ENCODE measurements around the gene PFDN1. TPM values are rescaled to one million over a fixed set of nuclear protein-coding genes. Genes with fewer than 3 reads are reported as not detected.

The PFDN1 gene
- total and polyA plus RNA-seq, 2 experiments from 2014 or later: 119 to 256 TPM

DNA sequence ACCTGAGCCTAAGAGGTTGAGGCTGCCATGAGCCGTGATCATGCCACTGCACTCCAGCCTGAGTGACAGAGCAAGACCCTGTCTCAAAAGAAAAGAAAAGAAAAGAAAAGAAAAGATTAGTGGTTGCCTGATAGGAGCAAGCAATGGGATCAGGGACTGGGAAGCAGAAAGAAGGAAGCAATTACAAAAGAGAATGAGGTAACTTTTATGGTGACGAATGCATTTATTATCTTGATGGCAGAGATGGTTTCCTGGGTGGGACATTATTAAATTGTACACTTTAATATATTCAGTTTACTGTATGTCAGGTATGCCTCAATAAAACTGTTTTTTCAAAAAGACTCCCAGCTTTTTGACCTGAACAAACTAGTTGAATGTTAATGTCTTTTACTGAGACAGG, 7.5 kb upstream of the PFDN1 start (continued):
- TF ChIP-seq, protein P1, sequence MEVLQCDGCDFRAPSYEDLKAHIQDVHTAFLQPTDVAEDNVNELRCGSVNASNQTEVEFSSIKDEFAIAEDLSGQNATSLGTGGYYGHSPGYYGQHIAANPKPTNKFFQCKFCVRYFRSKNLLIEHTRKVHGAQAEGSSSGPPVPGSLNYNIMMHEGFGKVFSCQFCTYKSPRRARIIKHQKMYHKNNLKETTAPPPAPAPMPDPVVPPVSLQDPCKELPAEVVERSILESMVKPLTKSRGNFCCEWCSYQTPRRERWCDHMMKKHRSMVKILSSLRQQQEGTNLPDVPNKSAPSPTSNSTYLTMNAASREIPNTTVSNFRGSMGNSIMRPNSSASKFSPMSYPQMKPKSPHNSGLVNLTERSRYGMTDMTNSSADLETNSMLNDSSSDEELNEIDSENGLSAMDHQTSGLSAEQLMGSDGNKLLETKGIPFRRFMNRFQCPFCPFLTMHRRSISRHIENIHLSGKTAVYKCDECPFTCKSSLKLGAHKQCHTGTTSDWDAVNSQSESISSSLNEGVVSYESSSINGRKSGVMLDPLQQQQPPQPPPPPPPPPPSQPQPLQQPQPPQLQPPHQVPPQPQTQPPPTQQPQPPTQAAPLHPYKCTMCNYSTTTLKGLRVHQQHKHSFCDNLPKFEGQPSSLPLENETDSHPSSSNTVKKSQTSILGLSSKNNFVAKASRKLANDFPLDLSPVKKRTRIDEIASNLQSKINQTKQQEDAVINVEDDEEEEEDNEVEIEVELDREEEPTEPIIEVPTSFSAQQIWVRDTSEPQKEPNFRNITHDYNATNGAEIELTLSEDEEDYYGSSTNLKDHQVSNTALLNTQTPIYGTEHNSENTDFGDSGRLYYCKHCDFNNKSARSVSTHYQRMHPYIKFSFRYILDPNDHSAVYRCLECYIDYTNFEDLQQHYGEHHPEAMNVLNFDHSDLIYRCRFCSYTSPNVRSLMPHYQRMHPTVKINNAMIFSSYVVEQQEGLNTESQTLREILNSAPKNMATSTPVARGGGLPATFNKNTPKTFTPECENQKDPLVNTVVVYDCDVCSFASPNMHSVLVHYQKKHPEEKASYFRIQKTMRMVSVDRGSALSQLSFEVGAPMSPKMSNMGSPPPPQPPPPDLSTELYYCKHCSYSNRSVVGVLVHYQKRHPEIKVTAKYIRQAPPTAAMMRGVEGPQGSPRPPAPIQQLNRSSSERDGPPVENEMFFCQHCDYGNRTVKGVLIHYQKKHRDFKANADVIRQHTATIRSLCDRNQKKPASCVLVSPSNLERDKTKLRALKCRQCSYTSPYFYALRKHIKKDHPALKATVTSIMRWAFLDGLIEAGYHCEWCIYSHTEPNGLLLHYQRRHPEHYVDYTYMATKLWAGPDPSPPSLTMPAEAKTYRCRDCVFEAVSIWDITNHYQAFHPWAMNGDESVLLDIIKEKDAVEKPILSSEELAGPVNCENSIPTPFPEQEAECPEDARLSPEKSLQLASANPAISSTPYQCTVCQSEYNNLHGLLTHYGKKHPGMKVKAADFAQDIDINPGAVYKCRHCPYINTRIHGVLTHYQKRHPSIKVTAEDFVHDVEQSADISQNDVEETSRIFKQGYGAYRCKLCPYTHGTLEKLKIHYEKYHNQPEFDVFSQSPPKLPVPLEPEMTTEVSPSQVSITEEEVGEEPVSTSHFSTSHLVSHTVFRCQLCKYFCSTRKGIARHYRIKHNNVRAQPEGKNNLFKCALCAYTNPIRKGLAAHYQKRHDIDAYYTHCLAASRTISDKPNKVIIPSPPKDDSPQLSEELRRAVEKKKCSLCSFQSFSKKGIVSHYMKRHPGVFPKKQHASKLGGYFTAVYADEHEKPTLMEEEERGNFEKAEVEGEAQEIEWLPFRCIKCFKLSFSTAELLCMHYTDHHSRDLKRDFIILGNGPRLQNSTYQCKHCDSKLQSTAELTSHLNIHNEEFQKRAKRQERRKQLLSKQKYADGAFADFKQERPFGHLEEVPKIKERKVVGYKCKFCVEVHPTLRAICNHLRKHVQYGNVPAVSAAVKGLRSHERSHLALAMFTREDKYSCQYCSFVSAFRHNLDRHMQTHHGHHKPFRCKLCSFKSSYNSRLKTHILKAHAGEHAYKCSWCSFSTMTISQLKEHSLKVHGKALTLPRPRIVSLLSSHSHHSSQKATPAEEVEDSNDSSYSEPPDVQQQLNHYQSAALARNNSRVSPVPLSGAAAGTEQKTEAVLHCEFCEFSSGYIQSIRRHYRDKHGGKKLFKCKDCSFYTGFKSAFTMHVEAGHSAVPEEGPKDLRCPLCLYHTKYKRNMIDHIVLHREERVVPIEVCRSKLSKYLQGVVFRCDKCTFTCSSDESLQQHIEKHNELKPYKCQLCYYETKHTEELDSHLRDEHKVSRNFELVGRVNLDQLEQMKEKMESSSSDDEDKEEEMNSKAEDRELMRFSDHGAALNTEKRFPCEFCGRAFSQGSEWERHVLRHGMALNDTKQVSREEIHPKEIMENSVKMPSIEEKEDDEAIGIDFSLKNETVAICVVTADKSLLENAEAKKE (CRISPR knock-in tag; IDR thresholded peaks at IDR 0.05): no peak
- TF ChIP-seq EZH2phosphoT487 (IDR thresholded peaks at IDR 0.05; ENCODE audit: unreplicated experiment) (no peak), ZNF331 (CRISPR knock-in tag; IDR thresholded peaks at IDR 0.05; ENCODE audit: low read depth) (no peak), CREB1 (CRISPR knock-in tag; IDR thresholded peaks at IDR 0.05; ENCODE audit: low read depth) (no peak), STAT1 (IDR thresholded peaks at IDR 0.05; ENCODE audit: unreplicated experiment) (no peak), POLR2AphosphoS5 (IDR thresholded peaks at IDR 0.05; ENCODE audit: low read depth) (no peak), EZH2 (IDR thresholded peaks at IDR 0.05; ENCODE audit: low read depth, unreplicated experiment) (no peak)

DNA sequence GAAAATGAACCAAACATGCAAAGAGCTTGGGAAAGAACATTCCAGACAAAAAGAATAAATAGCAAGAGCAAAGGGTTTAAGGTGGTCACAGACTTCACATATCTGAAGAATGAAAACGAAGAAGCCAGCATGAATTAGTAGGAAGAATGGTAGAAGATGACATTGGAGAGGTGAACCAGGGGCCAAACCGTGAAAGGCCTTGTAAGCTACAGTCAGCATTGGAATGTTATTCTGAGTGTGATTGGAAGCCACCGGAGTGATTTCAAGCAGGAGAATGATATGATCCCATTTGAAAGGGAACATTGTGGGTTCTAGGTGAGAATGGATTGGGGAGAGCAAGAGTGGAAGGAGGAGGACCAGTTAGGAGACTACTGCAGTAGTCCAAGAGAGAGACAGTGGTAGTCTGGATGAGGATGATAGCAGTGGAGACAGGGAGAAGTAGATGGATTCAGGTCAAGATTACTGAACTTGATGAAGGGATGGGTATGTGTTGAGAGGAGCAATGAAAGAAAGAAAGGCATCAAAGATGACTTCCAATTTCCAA, 6.9 kb upstream of the PFDN1 start:
- ATAC-seq (no peak), DNase-seq (ENCODE audit: low spot score) (no peak)
- peaks cover 16% of the 10 kb centered on the region for H3K4me1 Mint-ChIP-seq
- no peaks in the 10 kb centered on the region for H3K27me3 ChIP-seq (ENCODE audit: insufficient read depth)
- no peaks in the 10 kb centered on the region for H3K36me3 ChIP-seq (ENCODE audit: insufficient read depth)
- no peak overlapping the region for H3K4me3 Mint-ChIP-seq
- H3K4me3 ChIP-seq: no peak overlapping the region
- TF ChIP-seq ZNF331 (CRISPR knock-in tag; IDR thresholded peaks at IDR 0.05; ENCODE audit: low read depth) (no peak), CREB1 (CRISPR knock-in tag; IDR thresholded peaks at IDR 0.05; ENCODE audit: low read depth) (no peak), ZNF114 (CRISPR knock-in tag; IDR thresholded peaks at IDR 0.05) (no peak), JUNB (IDR thresholded peaks at IDR 0.05; ENCODE audit: unreplicated experiment) (no peak), EZH2phosphoT487 (IDR thresholded peaks at IDR 0.05; ENCODE audit: unreplicated experiment) (no peak)
- TF ChIP-seq, protein P2, sequence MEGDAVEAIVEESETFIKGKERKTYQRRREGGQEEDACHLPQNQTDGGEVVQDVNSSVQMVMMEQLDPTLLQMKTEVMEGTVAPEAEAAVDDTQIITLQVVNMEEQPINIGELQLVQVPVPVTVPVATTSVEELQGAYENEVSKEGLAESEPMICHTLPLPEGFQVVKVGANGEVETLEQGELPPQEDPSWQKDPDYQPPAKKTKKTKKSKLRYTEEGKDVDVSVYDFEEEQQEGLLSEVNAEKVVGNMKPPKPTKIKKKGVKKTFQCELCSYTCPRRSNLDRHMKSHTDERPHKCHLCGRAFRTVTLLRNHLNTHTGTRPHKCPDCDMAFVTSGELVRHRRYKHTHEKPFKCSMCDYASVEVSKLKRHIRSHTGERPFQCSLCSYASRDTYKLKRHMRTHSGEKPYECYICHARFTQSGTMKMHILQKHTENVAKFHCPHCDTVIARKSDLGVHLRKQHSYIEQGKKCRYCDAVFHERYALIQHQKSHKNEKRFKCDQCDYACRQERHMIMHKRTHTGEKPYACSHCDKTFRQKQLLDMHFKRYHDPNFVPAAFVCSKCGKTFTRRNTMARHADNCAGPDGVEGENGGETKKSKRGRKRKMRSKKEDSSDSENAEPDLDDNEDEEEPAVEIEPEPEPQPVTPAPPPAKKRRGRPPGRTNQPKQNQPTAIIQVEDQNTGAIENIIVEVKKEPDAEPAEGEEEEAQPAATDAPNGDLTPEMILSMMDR (conservative IDR thresholded peaks at IDR 0.05; ENCODE audit: low read depth in 2 of 2): no peak
- TF ChIP-seq, protein P3, sequence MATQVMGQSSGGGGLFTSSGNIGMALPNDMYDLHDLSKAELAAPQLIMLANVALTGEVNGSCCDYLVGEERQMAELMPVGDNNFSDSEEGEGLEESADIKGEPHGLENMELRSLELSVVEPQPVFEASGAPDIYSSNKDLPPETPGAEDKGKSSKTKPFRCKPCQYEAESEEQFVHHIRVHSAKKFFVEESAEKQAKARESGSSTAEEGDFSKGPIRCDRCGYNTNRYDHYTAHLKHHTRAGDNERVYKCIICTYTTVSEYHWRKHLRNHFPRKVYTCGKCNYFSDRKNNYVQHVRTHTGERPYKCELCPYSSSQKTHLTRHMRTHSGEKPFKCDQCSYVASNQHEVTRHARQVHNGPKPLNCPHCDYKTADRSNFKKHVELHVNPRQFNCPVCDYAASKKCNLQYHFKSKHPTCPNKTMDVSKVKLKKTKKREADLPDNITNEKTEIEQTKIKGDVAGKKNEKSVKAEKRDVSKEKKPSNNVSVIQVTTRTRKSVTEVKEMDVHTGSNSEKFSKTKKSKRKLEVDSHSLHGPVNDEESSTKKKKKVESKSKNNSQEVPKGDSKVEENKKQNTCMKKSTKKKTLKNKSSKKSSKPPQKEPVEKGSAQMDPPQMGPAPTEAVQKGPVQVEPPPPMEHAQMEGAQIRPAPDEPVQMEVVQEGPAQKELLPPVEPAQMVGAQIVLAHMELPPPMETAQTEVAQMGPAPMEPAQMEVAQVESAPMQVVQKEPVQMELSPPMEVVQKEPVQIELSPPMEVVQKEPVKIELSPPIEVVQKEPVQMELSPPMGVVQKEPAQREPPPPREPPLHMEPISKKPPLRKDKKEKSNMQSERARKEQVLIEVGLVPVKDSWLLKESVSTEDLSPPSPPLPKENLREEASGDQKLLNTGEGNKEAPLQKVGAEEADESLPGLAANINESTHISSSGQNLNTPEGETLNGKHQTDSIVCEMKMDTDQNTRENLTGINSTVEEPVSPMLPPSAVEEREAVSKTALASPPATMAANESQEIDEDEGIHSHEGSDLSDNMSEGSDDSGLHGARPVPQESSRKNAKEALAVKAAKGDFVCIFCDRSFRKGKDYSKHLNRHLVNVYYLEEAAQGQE (IDR thresholded peaks at IDR 0.05; ENCODE audit: unreplicated experiment): no peak
- TF ChIP-seq, protein P4, sequence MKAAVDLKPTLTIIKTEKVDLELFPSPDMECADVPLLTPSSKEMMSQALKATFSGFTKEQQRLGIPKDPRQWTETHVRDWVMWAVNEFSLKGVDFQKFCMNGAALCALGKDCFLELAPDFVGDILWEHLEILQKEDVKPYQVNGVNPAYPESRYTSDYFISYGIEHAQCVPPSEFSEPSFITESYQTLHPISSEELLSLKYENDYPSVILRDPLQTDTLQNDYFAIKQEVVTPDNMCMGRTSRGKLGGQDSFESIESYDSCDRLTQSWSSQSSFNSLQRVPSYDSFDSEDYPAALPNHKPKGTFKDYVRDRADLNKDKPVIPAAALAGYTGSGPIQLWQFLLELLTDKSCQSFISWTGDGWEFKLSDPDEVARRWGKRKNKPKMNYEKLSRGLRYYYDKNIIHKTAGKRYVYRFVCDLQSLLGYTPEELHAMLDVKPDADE (IDR thresholded peaks at IDR 0.05): no peak
- H3K4me2 ChIP-seq: no peak overlapping the region
- H3K9me3 Mint-ChIP-seq: no peaks in the 10 kb centered on the region
- H3K27me3 Mint-ChIP-seq (ENCODE audit: insufficient read depth, low read depth, poor library complexity): peaks cover 6% of the 10 kb centered on the region
- no peaks in the 10 kb centered on the region for H4K20me1 ChIP-seq (replicated peaks; ENCODE audit: insufficient read depth)
- H3K27ac ChIP-seq (ENCODE audit: low read depth): no peak overlapping the region
- H3F3A ChIP-seq (replicated peaks; ENCODE audit: low read depth): no peaks in the 10 kb centered on the region
- no peaks in the 10 kb centered on the region for H3K79me2 ChIP-seq (replicated peaks; ENCODE audit: insufficient read depth)
- no peaks in the 10 kb centered on the region for H3K36me3 Mint-ChIP-seq (ENCODE audit: low read depth)
- peaks cover 4% of the 10 kb centered on the region; the same call in 1 of the 2 replicates for H3K9me2 ChIP-seq (ENCODE audit: insufficient read depth)
- H3K4me1 ChIP-seq (ENCODE audit: insufficient read depth): 0 out of 2 replicates have a peak, but pooled peaks cover 11% of the 10 kb centered on the region
- H2AFZ ChIP-seq: no peak overlapping the region
- H3K27ac Mint-ChIP-seq: no peak overlapping the region

All from GM23338 (cell line).